Muscle of arm (tissue), 12 donors: ENCODE data around the gene SUPT3H. TPM values are rescaled to one million over a fixed set of nuclear protein-coding genes. Genes with fewer than 3 reads are reported as not detected.

Experiments used
- DNase-seq: peaks from one replicate; pipeline ENCODE4 v3.0.0-alpha.2; 2013
- polyA plus RNA-seq, 12 donors: library from polyadenylated mRNA; unstranded; fragments of 120-200 nt; gene quantifications; one replicate each; pipeline ENCODE4 v1.2.1, GENCODE V29; 2013; ENCODE audit not compliant: insufficient read length in 12 of 12

The SUPT3H gene
- polyA plus RNA-seq, 12 donors: 9.8 to 12.7 (median 11.8) TPM; not detected in 2

DNA sequence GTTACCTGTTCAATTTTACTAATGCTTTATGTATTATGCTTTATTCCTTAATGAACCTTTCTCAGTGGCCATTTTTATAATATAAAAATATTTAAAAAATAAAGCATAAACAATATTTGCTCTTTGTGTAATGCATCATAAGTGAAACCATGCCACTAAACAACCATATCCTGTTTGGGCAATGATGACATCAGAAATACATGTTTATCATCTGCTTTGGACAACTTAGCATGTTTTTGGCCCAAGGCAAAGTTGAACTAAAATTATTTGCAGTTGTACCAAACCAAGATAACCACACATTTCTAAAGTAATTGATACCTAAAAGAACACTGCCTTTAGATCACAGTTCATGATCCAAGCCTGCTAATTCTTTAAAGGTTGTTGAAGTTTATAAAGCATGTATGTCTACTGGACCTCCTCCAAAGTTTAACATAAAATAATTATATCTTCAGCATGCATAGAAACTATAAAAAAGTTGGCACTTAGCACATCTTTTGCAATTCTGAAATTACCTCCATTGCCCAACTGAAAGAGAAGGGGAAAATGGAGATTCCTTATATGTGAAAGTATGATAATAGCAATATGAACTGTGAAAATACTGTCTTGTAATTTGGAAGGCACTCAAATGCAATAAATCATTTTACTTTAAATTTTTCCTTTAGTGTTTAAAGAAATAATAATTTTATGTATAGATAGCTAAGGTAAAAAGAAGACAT, 375.2 kb downstream of the SUPT3H start:
- DNase-seq: no peak

DNA sequence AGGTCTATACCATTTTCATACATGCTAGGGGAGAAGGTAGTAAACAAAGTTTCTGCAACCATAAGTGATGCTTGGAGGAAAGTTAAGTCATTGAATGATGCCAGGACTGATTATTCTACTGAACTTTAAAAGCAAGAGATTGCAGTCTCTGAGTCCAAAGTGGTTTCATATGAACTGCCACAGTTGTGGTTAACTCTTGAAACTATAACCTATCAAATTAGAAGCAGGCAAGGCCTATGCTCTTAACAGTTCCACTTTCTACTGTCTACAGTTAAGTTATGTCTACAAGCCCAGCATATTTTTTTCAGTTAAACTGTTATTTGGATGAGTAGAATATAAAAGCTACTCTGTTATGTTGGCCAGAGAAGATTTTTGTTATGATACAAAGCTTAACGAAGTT, 376.1 kb downstream of the SUPT3H start:
- no peak for DNase-seq

DNA sequence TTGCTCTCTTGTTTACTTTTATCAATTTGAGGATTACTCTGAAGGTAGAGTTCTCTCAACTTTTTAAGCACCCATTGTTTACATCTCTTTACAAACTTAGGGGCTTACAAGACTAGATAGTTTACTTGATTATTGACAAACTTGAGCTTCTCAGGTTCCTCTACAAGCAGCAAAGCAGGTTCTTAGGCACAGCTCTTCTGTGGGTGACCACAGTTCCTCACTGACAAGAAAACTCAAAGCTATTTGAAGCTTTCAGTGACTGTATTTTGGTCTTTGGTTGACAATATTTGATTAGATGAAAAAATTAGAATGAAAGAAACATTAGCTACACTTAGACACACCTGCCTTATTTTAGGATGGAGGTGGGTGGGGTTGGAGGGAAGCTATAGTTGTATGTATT, 376.9 kb downstream of the SUPT3H start:
- DNase-seq: no peak

DNA sequence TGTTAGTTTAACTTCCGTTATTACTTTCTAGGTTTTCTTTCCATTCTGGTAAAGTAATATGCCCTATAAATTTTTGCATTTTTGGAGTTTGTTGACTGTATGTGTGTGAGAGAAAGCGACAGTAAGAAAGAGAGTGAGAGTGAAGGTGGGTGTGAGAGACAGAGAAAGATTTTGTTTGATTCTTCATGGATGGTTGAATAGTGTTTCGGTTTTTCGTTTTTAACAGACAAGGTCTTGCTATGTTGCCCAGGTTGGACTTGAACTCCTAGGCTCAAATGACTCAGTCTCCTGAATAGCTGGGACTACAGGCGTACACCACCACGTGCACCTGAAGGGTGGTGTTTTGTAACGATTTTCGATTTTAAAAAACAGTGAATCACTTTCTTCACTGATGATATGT, 378.7 kb downstream of the SUPT3H start:
- DNase-seq: no peak

DNA sequence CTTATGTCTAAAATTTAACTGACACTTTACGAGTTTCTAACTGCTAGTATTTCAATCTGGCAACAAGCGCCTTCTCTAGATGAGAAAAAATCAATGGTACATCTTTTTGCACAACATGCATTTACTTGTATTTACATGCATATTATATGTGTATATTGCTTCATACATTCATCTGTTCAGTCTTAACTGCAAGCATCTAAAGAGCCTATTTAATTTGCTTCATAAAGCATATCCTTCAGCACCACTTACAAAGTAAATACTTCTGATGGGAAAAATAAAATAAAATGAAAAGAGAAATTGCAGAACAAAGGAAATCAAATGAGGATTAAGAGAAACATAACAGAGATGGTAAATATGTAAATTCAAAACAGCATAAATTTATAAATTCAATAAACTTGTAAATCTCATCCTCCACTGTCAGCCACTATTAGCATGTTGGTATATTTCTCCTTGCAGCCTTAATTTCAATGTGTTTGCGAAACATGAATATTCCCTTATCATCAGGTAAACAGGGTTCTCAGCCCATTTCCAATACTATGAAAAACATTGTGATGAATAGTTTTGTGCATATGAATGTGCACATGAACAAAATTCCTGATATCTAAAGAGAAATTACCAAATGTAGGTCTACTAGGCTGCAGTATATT, 382.1 kb downstream of the SUPT3H start:
- DNase-seq: no peak

DNA sequence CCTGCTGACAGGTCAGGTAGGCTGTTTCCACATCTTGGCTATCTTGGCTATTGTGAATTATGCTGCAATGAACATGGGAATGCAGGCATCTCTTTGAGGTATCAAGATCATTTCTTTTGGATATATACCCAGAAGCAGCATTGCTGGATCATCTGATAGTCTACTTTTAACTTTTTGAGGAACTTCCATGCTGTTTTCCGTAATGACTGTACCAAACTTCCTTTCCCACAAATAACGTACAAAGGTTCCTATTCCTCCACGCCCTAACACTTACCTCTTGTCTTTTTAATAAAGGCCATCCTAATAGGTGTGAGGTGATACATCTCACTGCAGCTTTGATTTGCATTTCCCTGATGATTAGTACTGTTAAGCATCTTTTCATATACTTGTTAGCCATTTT, 388.3 kb downstream of the SUPT3H start:
- DNase-seq: no peak

DNA sequence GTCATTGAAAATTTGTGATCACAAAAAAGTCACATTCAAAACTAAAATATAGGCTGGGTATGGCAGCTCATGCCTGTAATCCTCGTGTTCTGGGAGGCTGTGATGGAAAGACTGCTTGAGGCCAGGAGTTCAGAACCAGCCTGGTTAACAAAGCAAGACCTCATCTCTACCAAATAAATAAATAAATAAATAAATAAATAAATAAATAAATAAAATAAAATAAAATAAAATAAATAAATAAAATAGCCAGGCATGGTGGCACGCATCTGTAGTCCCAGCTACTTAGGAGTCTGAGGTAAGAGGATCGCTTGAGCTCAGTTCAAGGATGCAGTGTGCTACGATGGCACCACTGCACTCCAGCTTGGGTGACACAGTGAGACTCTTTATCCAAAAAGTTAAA, 392.7 kb downstream of the SUPT3H start:
- no peak for DNase-seq

DNA sequence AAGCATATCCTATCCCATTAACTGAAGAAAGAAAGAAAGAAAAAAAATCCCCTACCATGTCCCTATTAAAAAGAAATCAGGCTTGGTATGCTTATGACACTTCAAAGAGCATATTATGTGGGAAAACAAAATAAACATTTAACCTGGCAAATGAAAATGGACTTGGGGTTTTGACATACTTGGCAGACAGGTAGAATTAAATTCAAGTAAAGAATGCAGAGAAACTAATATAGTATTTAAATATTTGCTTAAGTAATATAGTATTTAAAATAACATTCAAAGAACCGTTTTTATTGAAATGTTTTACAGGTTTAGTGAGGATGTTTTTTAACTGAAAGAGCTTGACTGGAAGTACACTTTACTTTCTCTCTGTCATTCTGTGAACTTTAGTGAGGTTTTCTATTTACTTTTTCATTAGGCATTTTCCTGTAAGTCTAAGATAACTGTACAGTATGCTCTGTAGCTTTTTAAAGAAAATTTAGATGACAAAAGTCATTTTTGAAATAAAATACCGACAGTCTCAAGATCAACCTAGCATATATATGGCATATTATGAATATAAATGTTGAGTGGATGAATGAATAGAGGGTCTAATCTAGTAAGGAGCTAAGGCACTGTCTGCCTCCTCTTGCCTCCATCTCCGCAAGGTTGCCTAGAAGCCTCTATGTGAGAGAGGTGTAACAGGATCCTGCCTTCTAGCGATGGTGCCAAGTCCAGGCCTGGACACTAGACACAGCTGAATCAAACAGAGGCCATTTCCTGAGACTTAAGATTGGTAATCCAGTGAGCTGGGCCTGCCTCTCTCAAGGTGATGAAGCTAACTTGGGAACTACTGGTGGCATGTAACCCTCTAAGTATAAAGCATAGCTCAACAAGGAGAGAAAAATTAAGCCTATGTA, 394.0 kb downstream of the SUPT3H start:
- DNase-seq: no peak

DNA sequence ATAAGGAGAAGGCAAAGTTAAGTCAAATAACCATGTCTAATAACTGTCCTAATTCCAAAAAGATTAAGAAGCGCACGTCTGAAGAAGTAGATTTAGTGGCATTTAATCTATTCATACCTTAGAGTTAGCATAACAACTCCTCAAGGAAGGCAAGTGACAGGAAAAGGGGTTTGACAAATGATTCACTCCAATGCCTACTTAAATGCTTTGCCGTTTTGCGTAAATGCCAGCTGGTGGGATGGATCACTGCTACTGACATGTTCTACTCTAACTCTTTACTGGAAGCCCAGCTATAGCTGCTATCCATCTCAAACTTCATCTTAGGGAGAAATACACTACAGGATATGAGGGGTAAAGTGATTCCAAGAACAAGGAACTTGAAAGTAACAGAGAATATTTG, 396.9 kb downstream of the SUPT3H start:
- DNase-seq: no peak

DNA sequence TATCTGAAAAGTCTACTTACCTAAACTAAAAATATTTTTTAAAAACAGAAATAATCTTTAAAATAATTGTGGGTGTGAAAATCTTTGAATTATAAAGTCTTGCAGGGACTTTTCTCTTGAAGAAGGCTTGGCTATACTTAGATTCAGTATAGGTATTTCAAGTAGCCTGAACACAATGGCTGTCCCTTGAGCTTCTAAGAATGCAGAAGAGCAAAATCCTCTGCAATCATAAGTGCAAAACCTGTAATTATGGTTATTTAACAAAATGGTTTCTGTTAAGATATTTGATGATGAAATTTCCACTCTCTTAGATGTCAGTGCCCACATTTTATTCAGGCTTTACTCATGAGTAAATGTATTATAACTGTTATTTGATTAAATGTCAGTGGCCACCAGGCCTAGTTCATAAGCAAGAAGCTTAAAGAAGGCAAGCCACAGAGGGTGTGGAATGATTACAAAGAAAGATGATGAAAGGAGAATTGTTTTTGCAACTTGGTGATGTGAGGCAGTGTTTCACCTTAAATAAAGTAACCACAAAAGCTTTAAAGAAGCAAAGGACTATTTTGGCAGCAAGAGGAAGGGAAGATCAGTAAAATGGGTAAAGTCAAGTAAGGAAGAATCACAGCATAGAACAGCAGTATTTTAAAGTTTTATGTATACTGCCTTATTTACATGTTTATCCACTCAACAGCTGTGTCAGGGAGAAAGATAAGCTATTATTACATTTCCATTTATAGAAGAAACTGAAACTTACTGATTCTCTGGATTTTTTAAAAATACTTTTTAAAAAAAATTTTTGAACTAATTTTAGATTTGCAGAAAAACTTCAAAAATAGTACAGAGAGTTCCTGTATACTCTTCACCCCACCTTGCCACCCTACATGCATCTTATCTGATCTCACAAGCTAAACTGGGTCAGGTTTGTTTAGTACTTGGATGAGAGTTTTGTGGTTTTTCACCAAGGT, 400.8 kb downstream of the SUPT3H start:
- no peak for DNase-seq

DNA sequence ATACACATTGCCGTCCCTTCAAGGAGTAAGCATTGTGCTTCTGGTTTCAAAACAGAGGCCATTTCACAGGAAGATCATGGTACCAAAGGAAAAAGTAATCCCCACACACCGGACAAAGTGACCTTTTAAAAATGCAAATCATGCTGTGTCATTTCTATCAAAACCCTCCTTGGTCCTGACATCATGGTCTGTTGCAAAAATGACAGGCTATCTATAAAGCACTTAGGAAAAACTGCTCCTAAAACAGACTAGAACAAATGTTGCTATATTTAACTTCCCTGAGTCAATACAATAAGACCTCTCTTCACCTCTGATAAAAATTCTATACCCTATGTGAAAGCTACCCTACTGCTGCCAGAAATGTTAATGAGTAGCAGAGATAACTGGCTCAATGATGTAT, 403.2 kb downstream of the SUPT3H start:
- no peak for DNase-seq

DNA sequence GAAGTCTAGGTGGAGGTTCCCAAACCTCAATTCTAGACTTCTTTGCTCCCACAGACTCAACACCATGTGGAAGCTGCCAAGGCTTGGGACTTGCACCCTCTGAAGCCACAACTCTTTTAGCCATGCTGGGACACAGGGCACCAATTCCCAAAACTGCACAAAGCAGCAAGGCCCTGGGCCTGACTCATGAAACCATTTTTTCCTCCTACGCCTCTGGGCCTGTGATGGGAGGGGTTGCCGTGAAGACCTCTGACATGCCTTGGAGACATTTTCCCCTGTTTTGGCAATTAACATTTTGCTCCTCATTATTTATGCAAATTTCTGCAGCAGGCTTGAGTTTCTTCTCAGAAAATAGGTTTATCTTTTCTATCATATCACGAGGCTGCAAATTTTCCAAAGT, 405.0 kb downstream of the SUPT3H start:
- no peak for DNase-seq

DNA sequence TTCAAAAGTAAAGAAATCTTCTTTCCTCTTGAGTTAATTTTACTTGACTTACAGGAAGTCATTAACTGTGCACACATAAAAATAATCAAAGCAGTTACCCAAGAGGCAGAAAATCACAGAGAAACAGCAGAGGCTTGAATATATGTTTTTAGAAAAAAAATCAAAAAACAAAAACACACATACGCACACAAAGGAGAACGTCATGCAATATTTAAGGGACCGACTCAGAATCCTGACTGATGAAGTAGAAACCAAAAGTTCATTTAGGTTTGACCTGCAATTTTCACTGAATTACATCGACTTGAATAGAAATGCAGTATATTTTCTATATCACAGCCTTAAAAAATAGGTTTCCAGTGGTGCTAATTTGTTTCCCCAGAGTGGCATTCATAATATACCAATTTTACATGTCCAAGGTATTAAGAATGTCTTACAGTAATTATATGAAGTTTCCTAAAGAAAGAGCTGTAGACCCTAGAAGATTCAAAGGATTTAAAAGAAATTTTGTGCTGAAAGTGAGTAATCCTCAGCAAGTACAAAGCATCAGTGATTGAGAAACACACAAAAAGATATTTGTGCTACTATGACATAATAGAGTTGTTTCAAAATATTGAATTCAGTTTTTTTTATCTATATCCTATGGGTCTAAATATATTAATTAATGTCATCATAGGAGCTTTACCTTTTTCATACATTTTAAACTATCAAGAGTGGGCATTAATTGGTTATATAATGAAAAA, 408.1 kb downstream of the SUPT3H start:
- DNase-seq: no peak

DNA sequence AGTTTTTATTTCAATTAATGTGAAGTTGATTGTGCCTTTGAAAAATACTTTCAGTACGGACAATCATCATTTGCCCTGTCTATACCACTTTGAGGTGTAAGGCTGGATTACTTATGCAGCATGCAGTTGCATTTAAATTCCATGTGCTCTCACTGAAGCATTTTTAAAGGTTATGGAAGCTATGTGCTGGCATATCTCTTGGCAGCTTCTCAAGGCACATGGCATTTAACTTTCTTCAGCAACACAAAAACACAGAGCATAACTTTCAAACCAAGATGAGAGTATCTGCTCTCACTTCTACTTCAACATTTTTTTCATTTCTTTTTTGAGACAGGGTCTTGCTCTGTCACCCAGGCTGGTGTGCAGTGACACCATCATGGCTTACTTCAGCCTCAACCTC, 410.3 kb downstream of the SUPT3H start:
- no peak for DNase-seq

DNA sequence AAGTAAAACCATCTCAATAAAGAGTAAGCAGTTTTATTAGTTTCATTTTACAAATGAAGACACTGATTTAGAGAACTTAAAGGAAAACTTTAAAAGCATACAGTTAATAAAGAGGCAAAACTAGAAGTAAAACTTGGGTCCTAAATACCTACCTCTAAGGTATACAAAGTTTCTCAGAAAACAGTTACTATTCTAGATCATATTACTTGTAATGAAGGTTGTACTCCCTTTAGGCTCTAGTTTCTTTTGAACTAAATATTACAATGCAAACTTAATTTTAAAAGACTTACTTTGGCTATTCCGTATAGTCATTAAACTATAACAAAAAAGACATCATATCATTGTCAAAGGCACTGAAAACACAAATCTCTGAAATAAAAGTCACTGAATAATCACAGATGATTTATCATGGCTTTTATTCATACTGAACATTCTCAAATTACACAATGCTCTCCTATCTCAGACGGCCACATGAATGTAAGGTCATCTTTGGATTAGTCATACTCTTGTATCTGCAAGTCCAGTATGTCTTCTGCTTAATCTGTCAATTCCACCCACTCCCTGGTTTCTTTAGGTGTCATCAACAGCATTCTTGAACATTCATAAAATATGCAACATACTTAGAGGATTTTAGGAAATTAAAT, 411.2 kb downstream of the SUPT3H start:
- no peak for DNase-seq

DNA sequence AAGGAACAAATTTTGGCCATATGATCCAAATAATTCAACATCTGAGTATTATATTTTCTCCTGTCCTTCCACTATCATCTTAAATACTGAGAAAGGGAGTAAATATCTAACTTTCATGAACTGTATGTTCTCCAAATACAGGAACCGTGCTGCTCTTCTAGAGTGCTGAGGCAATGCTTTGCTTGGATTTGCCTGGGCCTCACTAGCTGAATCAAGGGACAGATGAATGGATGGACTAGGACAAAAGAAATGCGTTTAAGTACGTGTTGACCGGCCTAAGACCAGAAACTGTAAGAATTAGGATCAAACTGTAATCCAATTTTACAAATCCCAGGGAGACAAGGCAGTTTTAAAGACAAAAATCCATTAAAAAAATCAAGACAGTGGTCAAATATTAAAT, 412.0 kb downstream of the SUPT3H start:
- DNase-seq: no peak

DNA sequence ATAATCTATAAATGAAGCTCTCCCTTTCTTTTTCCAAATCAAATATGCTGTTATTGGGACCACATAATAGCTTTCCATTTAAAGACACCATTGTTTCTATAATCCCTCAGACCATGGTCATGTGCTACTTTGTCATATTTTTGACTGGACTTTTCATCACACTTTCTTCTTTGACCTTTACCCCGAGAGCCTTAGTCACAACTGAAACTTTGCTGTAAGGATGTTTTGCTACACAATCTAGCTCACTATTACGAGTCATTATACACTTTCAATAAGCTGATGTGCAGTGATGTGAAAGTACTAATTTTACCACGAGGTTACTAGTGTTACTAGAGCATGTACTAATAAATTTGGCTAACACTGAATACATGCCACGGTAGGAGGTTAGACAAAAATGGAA, 416.8 kb downstream of the SUPT3H start:
- DNase-seq: no peak

DNA sequence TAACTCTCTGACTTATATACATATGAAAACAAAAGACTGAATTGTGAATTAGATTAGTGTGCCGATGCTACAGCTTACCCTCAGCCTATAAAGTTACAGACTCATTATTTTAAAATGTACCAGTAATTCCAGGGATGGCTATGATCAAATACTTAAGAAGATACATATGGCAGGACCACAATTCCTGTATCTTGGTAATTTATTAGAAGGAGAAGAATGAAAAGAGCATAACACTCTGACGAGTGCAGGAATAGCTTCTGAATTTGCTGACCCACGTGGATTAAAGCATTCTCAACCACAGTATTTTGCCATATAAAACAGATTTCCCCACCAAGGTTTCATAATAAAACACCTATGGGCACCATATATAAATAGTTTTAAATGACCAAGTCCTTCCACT, 418.1 kb downstream of the SUPT3H start:
- no peak for DNase-seq

DNA sequence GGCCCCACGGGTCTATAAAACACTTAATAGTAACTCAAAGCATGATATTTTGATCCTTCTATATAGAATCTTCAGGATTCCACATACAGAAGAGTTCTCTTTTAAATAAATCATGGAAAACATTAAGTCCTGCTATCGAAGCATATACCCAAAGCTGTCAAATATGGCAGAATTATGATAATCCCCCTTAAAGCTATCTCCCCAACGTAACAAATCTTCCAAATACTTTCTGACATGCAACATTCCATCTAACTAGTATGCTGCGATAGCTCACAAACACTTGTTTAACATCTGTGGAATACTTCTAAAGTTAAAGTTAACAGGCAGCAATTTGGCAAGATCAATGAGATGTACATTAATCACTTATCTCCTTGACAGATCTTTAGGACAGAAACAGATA, 420.6 kb downstream of the SUPT3H start:
- DNase-seq: no peak

DNA sequence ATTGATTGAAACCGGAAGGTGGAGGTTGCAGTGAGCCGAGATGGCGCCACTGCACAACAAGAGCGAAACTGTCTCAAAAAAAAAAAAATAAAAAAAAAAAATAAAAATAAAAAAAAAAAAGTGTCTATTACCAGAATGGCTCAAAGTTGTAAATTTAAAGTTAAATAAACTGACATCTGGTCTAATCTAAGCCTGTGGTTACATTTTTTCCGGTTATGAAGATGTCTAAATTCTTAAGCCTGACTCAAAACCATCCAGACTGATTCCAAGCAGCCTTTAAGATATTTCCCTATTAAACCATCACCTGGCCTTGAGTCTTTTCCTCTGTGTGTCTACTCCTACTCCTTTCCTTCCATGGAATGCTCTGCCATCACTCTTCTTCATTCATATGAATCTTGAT, 421.3 kb downstream of the SUPT3H start:
- DNase-seq: no peak
